AG09319 (cell line): ENCODE data around the gene PRLH.

Source experiments
- DNase-seq: peaks from one replicate; pipeline ENCODE4 v3.0.0-alpha.2; 2010; ENCODE audit warnings: low read depth; ENCODE audit errors: extremely low read depth
- TF ChIP-seq, protein P1 (sequence below): IDR thresholded peaks from 2 replicates; pipeline ENCODE4 v1.5.1; 2011; ENCODE audit warnings: low read depth, mild to moderate bottlenecking, inconsistent platforms, low read length, moderate library complexity

The PRLH gene, protein sequence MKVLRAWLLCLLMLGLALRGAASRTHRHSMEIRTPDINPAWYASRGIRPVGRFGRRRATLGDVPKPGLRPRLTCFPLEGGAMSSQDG

DNA sequence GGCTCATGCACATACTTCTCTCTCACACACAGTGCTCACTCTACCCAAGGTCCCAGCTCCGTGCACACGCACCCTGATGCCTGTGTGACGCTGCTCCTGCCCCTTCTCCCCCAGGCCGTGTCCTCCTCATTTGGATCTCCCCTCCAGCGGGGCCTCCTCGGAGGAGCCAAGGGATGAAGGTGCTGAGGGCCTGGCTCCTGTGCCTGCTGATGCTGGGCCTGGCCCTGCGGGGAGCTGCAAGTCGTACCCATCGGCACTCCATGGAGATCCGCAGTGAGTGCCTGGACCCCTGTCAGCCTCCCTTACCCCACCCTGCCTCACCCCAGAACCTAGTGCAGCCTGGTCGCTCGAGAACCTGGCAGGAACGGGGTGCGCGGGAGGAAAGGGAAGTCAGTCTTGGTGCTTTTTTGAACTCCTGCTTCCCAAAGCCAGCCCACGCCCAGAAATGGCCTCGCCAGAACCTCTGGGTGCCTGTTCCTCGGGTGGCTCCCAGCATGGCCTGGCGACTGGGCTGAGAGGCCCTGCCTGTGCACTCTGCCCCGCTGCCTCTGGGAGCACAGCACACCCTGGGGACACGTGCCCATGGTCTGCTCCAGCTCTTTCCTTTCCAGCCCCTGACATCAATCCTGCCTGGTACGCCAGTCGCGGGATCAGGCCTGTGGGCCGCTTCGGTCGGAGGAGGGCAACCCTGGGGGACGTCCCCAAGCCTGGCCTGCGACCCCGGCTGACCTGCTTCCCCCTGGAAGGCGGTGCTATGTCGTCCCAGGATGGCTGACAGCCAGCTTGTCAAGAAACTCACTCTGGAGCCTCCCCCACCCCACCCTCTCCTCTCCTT is at the start of gene PRLH:
Gene PRLH, plus strand, starts transcription at position 174 of the 835 bp plus-strand sequence. Its CDS starts 0 bp downstream, at position 174.
- no peak for DNase-seq
- TF ChIP-seq, protein P1, sequence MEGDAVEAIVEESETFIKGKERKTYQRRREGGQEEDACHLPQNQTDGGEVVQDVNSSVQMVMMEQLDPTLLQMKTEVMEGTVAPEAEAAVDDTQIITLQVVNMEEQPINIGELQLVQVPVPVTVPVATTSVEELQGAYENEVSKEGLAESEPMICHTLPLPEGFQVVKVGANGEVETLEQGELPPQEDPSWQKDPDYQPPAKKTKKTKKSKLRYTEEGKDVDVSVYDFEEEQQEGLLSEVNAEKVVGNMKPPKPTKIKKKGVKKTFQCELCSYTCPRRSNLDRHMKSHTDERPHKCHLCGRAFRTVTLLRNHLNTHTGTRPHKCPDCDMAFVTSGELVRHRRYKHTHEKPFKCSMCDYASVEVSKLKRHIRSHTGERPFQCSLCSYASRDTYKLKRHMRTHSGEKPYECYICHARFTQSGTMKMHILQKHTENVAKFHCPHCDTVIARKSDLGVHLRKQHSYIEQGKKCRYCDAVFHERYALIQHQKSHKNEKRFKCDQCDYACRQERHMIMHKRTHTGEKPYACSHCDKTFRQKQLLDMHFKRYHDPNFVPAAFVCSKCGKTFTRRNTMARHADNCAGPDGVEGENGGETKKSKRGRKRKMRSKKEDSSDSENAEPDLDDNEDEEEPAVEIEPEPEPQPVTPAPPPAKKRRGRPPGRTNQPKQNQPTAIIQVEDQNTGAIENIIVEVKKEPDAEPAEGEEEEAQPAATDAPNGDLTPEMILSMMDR = no peak

DNA sequence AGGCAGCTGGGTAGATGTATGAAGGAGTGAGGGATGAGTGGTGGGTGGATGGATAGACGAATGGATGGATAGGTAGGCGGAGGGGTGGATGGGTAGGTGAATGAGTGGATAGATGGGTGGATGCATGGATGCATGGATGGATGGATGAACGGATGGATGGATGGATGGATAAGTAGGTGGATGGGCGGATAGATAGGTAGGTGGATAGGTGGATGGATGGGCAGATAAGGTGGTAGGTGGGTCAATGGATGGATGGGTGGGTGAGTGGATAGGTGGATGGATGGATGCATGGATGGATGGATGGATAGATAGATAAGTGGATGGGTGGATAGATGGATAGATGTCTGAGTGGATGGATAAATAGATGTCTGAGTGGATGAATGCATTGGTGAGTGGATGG is 49.2 kb upstream of the PRLH start:
- TF ChIP-seq, protein P1 = no peak
- no peak for DNase-seq

DNA sequence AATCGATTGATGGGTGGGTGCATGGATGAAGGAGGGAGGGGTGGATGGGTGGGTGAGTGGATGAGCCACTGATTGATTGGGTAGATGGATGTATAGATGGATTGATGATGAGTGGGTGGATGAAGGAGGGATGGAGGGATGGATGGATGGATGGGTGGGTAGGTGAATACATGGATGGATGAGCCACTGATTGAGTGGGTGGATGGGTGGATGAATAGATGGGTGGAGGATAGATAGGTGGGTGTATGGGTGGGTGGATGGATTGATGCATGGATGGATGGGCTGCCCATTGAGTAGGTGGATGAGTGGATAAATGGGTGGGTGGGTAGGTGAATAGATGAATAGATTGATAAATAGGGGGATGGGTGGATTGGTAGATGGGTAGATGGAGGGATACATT is 48.4 kb upstream of the PRLH start:
- TF ChIP-seq, protein P1 = no peak
- no peak for DNase-seq

DNA sequence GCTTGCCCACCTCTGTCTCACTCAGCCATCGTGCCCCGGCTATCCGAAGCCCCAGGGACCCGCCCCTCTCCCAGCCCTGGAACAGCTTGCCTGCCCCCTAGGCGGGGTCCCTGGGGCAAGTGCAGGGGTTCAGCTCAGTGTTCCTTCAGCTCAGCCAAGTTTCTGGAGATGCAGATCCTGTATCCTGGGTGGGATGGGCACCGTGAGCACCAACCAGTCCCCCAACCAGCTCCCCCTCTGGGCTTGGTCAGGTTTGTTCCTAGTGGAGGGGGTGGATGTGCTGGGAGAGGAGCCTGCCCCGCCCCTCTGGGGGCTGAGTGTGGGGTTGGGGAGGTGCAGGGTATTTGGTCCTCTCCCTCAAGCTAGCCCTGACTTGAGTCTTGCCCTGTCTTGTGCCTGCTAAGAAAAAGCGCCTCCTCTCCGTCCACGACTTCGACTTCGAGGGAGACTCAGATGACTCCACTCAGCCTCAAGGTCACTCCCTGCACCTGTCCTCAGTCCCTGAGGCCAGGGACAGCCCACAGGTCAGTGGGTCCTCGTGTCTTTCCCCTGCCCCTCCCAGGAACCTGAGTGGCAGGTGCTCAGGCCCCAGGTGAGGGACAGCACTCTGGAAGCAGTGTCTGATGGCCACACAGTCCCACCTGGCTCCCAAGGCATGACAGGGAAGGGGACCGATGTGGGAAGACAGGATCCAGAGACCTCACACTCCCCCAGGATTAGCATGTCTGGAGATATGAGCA is 46.7 kb upstream of the PRLH start:
- DNase-seq = no peak

DNA sequence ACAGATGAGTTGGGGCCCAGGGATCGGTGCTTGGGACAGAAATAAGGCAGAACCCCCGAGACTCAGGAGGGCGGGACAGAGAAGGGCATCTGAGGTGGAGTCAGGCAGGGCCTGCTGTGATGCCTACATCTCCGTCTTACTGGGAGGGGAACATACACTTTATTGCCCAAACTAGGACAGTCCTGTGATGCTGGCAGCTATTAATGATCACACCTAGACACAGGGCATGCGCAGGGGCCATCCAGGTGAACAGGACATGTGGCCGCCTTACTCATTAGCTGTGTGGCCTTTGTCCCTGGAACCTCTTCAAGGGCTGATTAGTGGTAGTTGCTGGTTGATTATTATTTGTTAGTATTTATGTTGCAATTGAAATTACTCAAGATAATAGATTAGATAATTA is 46.1 kb upstream of the PRLH start:
- TF ChIP-seq, protein P1 = no peak
- DNase-seq = no peak

More for the DNA sequence above, 46.7 kb upstream of the PRLH start:
- TF ChIP-seq, protein P1 = no peak

DNA sequence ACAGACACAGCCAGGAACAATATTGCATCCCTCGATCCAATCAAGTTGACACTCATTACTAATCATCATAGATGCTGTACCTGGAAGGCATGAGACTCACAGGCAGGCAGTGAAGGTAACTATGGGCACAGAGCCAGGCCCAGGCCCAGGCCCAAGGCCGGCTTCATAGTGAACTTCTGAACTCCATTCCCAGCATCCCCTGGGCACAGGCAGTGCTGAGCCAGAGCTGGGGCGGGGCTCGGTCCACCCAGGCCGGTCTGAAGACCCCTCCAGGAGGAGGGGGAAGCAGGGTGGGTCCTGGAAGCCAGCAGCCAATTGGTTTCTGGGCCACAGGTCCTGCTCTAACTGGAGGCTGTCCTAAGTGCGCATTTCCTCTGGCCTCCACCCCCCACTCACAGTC is 41.7 kb upstream of the PRLH start:
- TF ChIP-seq, protein P1 = no peak
- DNase-seq = no peak
